Vagina (tissue), 2 donors: ENCODE results near the gene MGST2.

ENCODE experiments used
- CTCF ChIP-seq, 3 experiments: fragments of 450-650 bp in 2 of 3; fragments of 200-600 bp in 1 of 3; sonication (generic) in 1 of 3; IDR thresholded peaks; one replicate each; pipeline ENCODE4 v1.5.1; 2017 to 2019; ENCODE audit warnings: antibody characterized with exemption in 3 of 3, mild to moderate bottlenecking in 2 of 3, moderate library complexity in 2 of 3
- POLR2AphosphoS5 ChIP-seq, 2 donors: sonication (generic); formaldehyde crosslinking; IDR thresholded peaks; one replicate each; pipeline ENCODE4 v1.9.0; 2017; ENCODE audit warnings: antibody characterized with exemption in 2 of 2, mild to moderate bottlenecking in 2 of 2, low read depth in 1 of 2; ENCODE audit not compliant: insufficient read depth in 1 of 2

GRCh38 chr4:139732991-139733570 is 67.5 kb downstream of the MGST2 start:
- TF ChIP-seq CTCF (IDR thresholded peaks at IDR 0.05) (no peak), POLR2AphosphoS5 (IDR thresholded peaks at IDR 0.05; ENCODE audit: insufficient read depth in 1 of 2, low read depth in 1 of 2) (no peak)
